Measurements from ENCODE around the gene VSTM2B. TPM values are rescaled to one million over a fixed set of nuclear protein-coding genes. Genes with fewer than 3 reads are reported as not detected.

VSTM2B gene
- total RNA-seq, 1 experiment from 2014 or later = not detected

DNA sequence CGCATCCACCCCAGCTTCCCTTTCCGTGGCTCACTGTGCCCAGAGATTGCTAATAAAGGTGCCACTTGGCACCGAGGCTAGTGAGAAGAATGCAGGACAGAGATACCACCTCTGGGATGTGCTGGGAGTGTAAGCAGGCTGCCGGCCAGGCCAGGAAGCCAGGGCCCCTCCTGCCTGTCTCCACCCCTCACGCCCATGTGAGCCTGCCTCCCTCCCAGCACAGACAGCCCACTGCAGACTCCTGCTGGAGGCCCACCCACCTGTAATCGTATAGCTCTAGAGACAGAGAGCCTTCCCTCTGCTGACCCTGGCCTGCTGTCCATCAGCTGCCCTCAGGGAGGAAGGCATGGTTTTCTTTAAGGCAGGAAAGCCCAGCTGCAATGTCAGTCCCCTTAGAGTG lies 13.9 kb downstream of the VSTM2B start:
- Histone ChIP-seq H3K27me3 (replicated peaks; ENCODE audit: insufficient read depth, low read depth, low read length, poor library complexity) (peaks cover 3% of the 10 kb centered on the region), H3K27ac (ENCODE audit: low read depth, low read length, poor library complexity, severe bottlenecking) (no peak overlapping the region), H3K36me3 (ENCODE audit: insufficient read depth, low read length, poor library complexity, severe bottlenecking) (no peaks in the 10 kb centered on the region), H3K4me1 (ENCODE audit: insufficient read depth, low read length, poor library complexity, severe bottlenecking) (no peaks in the 10 kb centered on the region), H3K4me3 (ENCODE audit: low read depth, low read length, poor library complexity, severe bottlenecking) (no peak overlapping the region), H3K9me3 (ENCODE audit: low read depth, low read length, poor library complexity, severe bottlenecking) (no peaks in the 10 kb centered on the region)
- POLR2A ChIA-PET (ENCODE audit: low non-redundant PET) = no interaction called here
- no peak for DNase-seq (ENCODE audit: low spot score)
- intact Hi-C loops (cut with micrococcal nuclease; ENCODE audit: unreplicated experiment) = no loop called here
- TF ChIP-seq EZH2 (IDR thresholded peaks at IDR 0.05; ENCODE audit: borderline replicate concordance, low read depth, low read length, poor library complexity, severe bottlenecking) = no peak
- TF ChIP-seq, protein P1, sequence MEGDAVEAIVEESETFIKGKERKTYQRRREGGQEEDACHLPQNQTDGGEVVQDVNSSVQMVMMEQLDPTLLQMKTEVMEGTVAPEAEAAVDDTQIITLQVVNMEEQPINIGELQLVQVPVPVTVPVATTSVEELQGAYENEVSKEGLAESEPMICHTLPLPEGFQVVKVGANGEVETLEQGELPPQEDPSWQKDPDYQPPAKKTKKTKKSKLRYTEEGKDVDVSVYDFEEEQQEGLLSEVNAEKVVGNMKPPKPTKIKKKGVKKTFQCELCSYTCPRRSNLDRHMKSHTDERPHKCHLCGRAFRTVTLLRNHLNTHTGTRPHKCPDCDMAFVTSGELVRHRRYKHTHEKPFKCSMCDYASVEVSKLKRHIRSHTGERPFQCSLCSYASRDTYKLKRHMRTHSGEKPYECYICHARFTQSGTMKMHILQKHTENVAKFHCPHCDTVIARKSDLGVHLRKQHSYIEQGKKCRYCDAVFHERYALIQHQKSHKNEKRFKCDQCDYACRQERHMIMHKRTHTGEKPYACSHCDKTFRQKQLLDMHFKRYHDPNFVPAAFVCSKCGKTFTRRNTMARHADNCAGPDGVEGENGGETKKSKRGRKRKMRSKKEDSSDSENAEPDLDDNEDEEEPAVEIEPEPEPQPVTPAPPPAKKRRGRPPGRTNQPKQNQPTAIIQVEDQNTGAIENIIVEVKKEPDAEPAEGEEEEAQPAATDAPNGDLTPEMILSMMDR (conservative IDR thresholded peaks at IDR 0.05; ENCODE audit: low read depth, low read length) = no peak
- no TSS peak for BruUV-seq (replicated peaks)
- CTCF ChIA-PET = no interaction called here

- TF ChIP-seq, protein P1 (conservative IDR thresholded peaks at IDR 0.05; ENCODE audit: low read depth, low read length) = no peak
- no peak for TF ChIP-seq EZH2 (IDR thresholded peaks at IDR 0.05; ENCODE audit: borderline replicate concordance, low read depth, low read length, poor library complexity, severe bottlenecking)
- no peak for DNase-seq (ENCODE audit: low spot score)
These were observed 14.3 kb downstream of the VSTM2B start for GRCh38 chr19:29540114-29540513.

GRCh38 chr19:29541473-29542253 lies 15.9 kb downstream of the VSTM2B start:
- TF ChIP-seq, protein P1 (conservative IDR thresholded peaks at IDR 0.05; ENCODE audit: low read depth, low read length) = no peak
- TF ChIP-seq EZH2 (IDR thresholded peaks at IDR 0.05; ENCODE audit: borderline replicate concordance, low read depth, low read length, poor library complexity, severe bottlenecking) = no peak
- ChIA-PET POLR2A (ENCODE audit: low non-redundant PET) (no interaction called here), CTCF (no interaction called here)
- no TSS peak for BruUV-seq (replicated peaks)
- DNase-seq (ENCODE audit: low spot score) = no peak
- H3K4me3 ChIP-seq (ENCODE audit: low read depth, low read length, poor library complexity, severe bottlenecking) = no peak overlapping the region
- H3K27ac ChIP-seq (ENCODE audit: low read depth, low read length, poor library complexity, severe bottlenecking) = no peak overlapping the region
- intact Hi-C loops (cut with micrococcal nuclease; ENCODE audit: unreplicated experiment) = no loop called here
- H3K36me3 ChIP-seq (ENCODE audit: insufficient read depth, low read length, poor library complexity, severe bottlenecking) = no peaks in the 10 kb centered on the region
- no peaks in the 10 kb centered on the region for H3K9me3 ChIP-seq (ENCODE audit: low read depth, low read length, poor library complexity, severe bottlenecking)
- no peaks in the 10 kb centered on the region for H3K4me1 ChIP-seq (ENCODE audit: insufficient read depth, low read length, poor library complexity, severe bottlenecking)
- H3K27me3 ChIP-seq (replicated peaks; ENCODE audit: insufficient read depth, low read depth, low read length, poor library complexity) = no peaks in the 10 kb centered on the region

More at GRCh38 chr19:29540114-29540513, 14.3 kb downstream of the VSTM2B start:
- Histone ChIP-seq H3K27ac (ENCODE audit: low read depth, low read length, poor library complexity, severe bottlenecking) (no peak overlapping the region), H3K4me3 (ENCODE audit: low read depth, low read length, poor library complexity, severe bottlenecking) (no peak overlapping the region), H3K4me1 (ENCODE audit: insufficient read depth, low read length, poor library complexity, severe bottlenecking) (no peaks in the 10 kb centered on the region), H3K36me3 (ENCODE audit: insufficient read depth, low read length, poor library complexity, severe bottlenecking) (no peaks in the 10 kb centered on the region), H3K27me3 (replicated peaks; ENCODE audit: insufficient read depth, low read depth, low read length, poor library complexity) (peaks cover 3% of the 10 kb centered on the region), H3K9me3 (ENCODE audit: low read depth, low read length, poor library complexity, severe bottlenecking) (no peaks in the 10 kb centered on the region)
- BruUV-seq (replicated peaks) = no TSS peak
- intact Hi-C loops (cut with micrococcal nuclease; ENCODE audit: unreplicated experiment) = no loop called here
- ChIA-PET POLR2A (ENCODE audit: low non-redundant PET) (no interaction called here), CTCF (no interaction called here)
